GM21717 (cell line): Measurements from ENCODE around the gene PLEKHJ1.
A peak's percentile ranks its signal among the peaks of the same experiment; 100 is the strongest.

Experiments
- ATAC-seq: cut with Tn5 transposase; IDR thresholded peaks from one replicate; pipeline ENCODE4 v1.9.1; 2021; ENCODE audit warnings: mild to moderate bottlenecking, moderate library complexity; ENCODE audit not compliant: unreplicated experiment

Gene PLEKHJ1

GRCh38 chr19:2237051-2237868 lies 1.1 kb upstream of the PLEKHJ1 start:
- ATAC-seq, result no peak

GRCh38 chr19:2236064-2236313 lies 140 bp downstream of the PLEKHJ1 start:
- ATAC-seq, result no peak

- ATAC-seq, result peak; percentile 9
Observed at GRCh38 chr19:2235381-2236063, 607 bp downstream of the PLEKHJ1 start.

GRCh38 chr19:2234996-2235380 lies 1.1 kb downstream of the PLEKHJ1 start:
- ATAC-seq, result no peak

GRCh38 chr19:2233601-2234280 lies 2.4 kb downstream of the PLEKHJ1 start:
- ATAC-seq, result no peak

GRCh38 chr19:2232286-2233151 lies 3.6 kb downstream of the PLEKHJ1 start:
- no peak for ATAC-seq

GRCh38 chr19:2231621-2232221 lies 4.4 kb downstream of the PLEKHJ1 start:
- no peak for ATAC-seq

GRCh38 chr19:2230807-2231533 lies 5.2 kb downstream of the PLEKHJ1 start:
- ATAC-seq, result no peak

- no peak for ATAC-seq
Observed at GRCh38 chr19:2230033-2230531, 6.0 kb downstream of the PLEKHJ1 start.

- no peak for ATAC-seq
Observed at GRCh38 chr19:2229103-2230032, 6.8 kb downstream of the PLEKHJ1 start.

- ATAC-seq, result no peak
Observed at GRCh38 chr19:2228157-2229030, 7.7 kb downstream of the PLEKHJ1 start.

- no peak for ATAC-seq
Observed at GRCh38 chr19:2227415-2228156, 8.5 kb downstream of the PLEKHJ1 start.

- no peak for ATAC-seq
Observed at GRCh38 chr19:2226840-2227360, 9.2 kb downstream of the PLEKHJ1 start.

GRCh38 chr19:2226051-2226839 lies 9.9 kb downstream of the PLEKHJ1 start:
- ATAC-seq, result no peak

- no peak for ATAC-seq
Observed at GRCh38 chr19:2225415-2226050, 10.6 kb downstream of the PLEKHJ1 start.
